Naive thymus-derived CD8-positive, alpha-beta T cell (primary cell): ENCODE data around the gene TMPRSS3. TPM values are rescaled to one million over a fixed set of nuclear protein-coding genes. Genes with fewer than 3 reads are reported as not detected.

Experiments
- ATAC-seq, 2 donors: fragments of 150-1000 bp; cut with Tn5 transposase in 1 of 2; sonication (Bioruptor Pico), chemical (Tn5 transposase) in 1 of 2; 1 replicate in 1 of 2; 2 replicates in 1 of 2; pipeline ENCODE4 v1.10.0; 2021; ENCODE audit warnings: mild to moderate bottlenecking in 2 of 2, moderate library complexity in 2 of 2
- POLR2A ChIA-PET: fragments of 350-600 bp; sonication (Branson Sonifier 250); formaldehyde crosslinking; loops from one replicate; lab custom pipeline; 2021; ENCODE audit warnings: antibody characterized with exemption; lab: Charles Lee
- DNase-seq, 10 donors: peaks; one replicate each; pipeline versions ENCODE4 v3.0.0 to v3.0.0-alpha.2; 2020 to 2022
- H3K27ac Mint-ChIP-seq, 10 donors: one replicate each; pipeline ENCODE4 v1.8.0; 2020 to 2022; ENCODE audit warnings: mild to moderate bottlenecking in 10 of 10, mixed read lengths in 10 of 10, moderate library complexity in 4 of 10, inconsistent platforms in 1 of 10
- H3K27me3 Mint-ChIP-seq, 5 donors: one replicate each; pipeline ENCODE4 v1.8.0; 2021 to 2022; ENCODE audit warnings: mixed read lengths in 5 of 5
- H3K36me3 Mint-ChIP-seq, 3 donors: one replicate each; pipeline ENCODE4 v1.8.0; 2020 to 2022; ENCODE audit warnings: mixed read lengths in 3 of 3, mild to moderate bottlenecking in 2 of 3, inconsistent platforms in 1 of 3
- H3K4me1 Mint-ChIP-seq, 4 donors: one replicate each; pipeline ENCODE4 v1.8.0; 2021 to 2022; ENCODE audit warnings: mixed read lengths in 4 of 4
- H3K4me3 Mint-ChIP-seq, 10 donors: one replicate each; pipeline ENCODE4 v1.8.0; 2020 to 2022; ENCODE audit warnings: mild to moderate bottlenecking in 10 of 10, mixed read lengths in 10 of 10, moderate library complexity in 6 of 10, inconsistent platforms in 1 of 10
- H3K9me3 Mint-ChIP-seq, 9 donors: one replicate each; pipeline ENCODE4 v1.8.0; 2020 to 2022; ENCODE audit warnings: mixed read lengths in 9 of 9, mild to moderate bottlenecking in 3 of 9, inconsistent platforms in 1 of 9, moderate library complexity in 1 of 9
- polyA plus RNA-seq, 3 donors: library from polyadenylated mRNA; unstranded; fragments of 300-500 nt; fragmentation: Illumina TruSeq; gene quantifications; one replicate each; pipeline ENCODE4 v1.2.3, GENCODE V29; 2021
- total RNA-seq, 8 experiments: library from RNA in 2 of 8; stranded (reverse) in 2 of 8; gene quantifications; one replicate each; pipeline ENCODE4 v1.2.3 and lab custom pipeline; 2021 to 2026

The TMPRSS3 gene
- total and polyA plus RNA-seq, 5 experiments from 2014 or later, result 0.89 to 2.9 (median 1.8) TPM; not detected in 1

GRCh38 chr21:42370894-42371654 is 24.8 kb downstream of the TMPRSS3 start:
- H3K27ac Mint-ChIP-seq, result peak overlapping the region in 4 of 10 donors; percentile 26 to 88 (median 52)
- no peak for ATAC-seq

GRCh38 chr21:42369821-42370220 is 26.0 kb downstream of the TMPRSS3 start:
- Mint-ChIP-seq H3K27ac (no peak overlapping the region), H3K4me1 (peaks cover 2 to 29% (median 11%) of the 10 kb centered on the region in 4 donors), H3K4me3 (no peak overlapping the region), H3K27me3 (peaks cover 0 to 2% (median 0%) of the 10 kb centered on the region in 5 donors), H3K9me3 (no peaks in the 10 kb centered on the region), H3K36me3 (no peaks in the 10 kb centered on the region)
- POLR2A ChIA-PET, result no interaction called here
- no peak for DNase-seq
- no peak for ATAC-seq

More at GRCh38 chr21:42370894-42371654, 24.8 kb downstream of the TMPRSS3 start:
- no peaks in the 10 kb centered on the region for H3K36me3 Mint-ChIP-seq
- POLR2A ChIA-PET, result no interaction called here
- H3K9me3 Mint-ChIP-seq, result no peaks in the 10 kb centered on the region
- H3K4me1 Mint-ChIP-seq, result peaks cover 3 to 35% (median 11%) of the 10 kb centered on the region in 4 donors
- no peak overlapping the region for H3K4me3 Mint-ChIP-seq
- peaks cover 0 to 4% (median 2%) of the 10 kb centered on the region in 5 donors for H3K27me3 Mint-ChIP-seq
- no peak for DNase-seq

- POLR2A ChIA-PET, result interaction anchor here (0.6 to 1.0 kb wide), 2 partner anchors 37 to 76 kb away, joined by 3 read pairs; no protein-coding TSS in a partner anchor
- ATAC-seq, result no peak
- DNase-seq, result peak in 1 of 10 donors; percentile 52
- H3K4me3 Mint-ChIP-seq, result no peak overlapping the region
- H3K4me1 Mint-ChIP-seq, result peaks cover 7 to 31% (median 14%) of the 10 kb centered on the region in 4 donors
- H3K36me3 Mint-ChIP-seq, result no peaks in the 10 kb centered on the region
- H3K9me3 Mint-ChIP-seq, result no peaks in the 10 kb centered on the region
- peak overlapping the region in 1 of 10 donors; percentile 38 for H3K27ac Mint-ChIP-seq
- H3K27me3 Mint-ChIP-seq, result no peaks in the 10 kb centered on the region
These were observed 28.3 kb downstream of the TMPRSS3 start for GRCh38 chr21:42367367-42368165.

GRCh38 chr21:42366292-42367010 is 29.4 kb downstream of the TMPRSS3 start, which contains the start of gene TFF1:
TFF1 (minus strand) TSS chr21:42366535; CDS start chr21:42366495, 40 bp downstream.
- Mint-ChIP-seq H3K9me3 (no peaks in the 10 kb centered on the region), H3K27me3 (peaks cover 0 to 1% (median 0%) of the 10 kb centered on the region in 5 donors), H3K36me3 (no peaks in the 10 kb centered on the region), H3K4me1 (peaks cover 7 to 35% (median 19%) of the 10 kb centered on the region in 4 donors), H3K27ac (peak within 1 kb of the TSS in 1 of 10 donors; percentile 38), H3K4me3 (no peak within 1 kb of the TSS)
- DNase-seq (no peak), ATAC-seq (no peak)
- POLR2A ChIA-PET, result no interaction called here

- ATAC-seq, result no peak
- no peak overlapping the region for H3K4me3 Mint-ChIP-seq
- no peak for DNase-seq
- POLR2A ChIA-PET, result no interaction called here
- H3K36me3 Mint-ChIP-seq, result no peaks in the 10 kb centered on the region
- no peaks in the 10 kb centered on the region for H3K9me3 Mint-ChIP-seq
- peak overlapping the region in 1 of 10 donors; percentile 37 for H3K27ac Mint-ChIP-seq
- H3K27me3 Mint-ChIP-seq, result peaks cover 0 to 1% (median 0%) of the 10 kb centered on the region in 5 donors
- peaks cover 7 to 28% (median 19%) of the 10 kb centered on the region in 4 donors for H3K4me1 Mint-ChIP-seq
These were observed 30.1 kb downstream of the TMPRSS3 start for GRCh38 chr21:42365770-42366169.

GRCh38 chr21:42364304-42364865 is 31.5 kb downstream of the TMPRSS3 start:
- no peak for DNase-seq
- POLR2A ChIA-PET, result interaction anchor here (1.2 kb wide), 1 partner anchor 10 kb away, joined by 8 read pairs; no protein-coding TSS in a partner anchor
- H3K4me3 Mint-ChIP-seq, result no peak overlapping the region
- no peaks in the 10 kb centered on the region for H3K9me3 Mint-ChIP-seq
- no peak for ATAC-seq
- peaks cover 7 to 27% (median 19%) of the 10 kb centered on the region in 4 donors for H3K4me1 Mint-ChIP-seq
- H3K27me3 Mint-ChIP-seq, result peaks cover 0 to 1% (median 0%) of the 10 kb centered on the region in 5 donors
- H3K36me3 Mint-ChIP-seq, result no peaks in the 10 kb centered on the region
- H3K27ac Mint-ChIP-seq, result peak overlapping the region in 5 of 10 donors; percentile 27 to 72 (median 54)

GRCh38 chr21:42363312-42363711 is 32.5 kb downstream of the TMPRSS3 start:
- peaks cover 0 to 2% (median 0%) of the 10 kb centered on the region in 9 donors for H3K9me3 Mint-ChIP-seq
- H3K27me3 Mint-ChIP-seq, result peaks cover 0 to 4% (median 0%) of the 10 kb centered on the region in 5 donors
- H3K4me3 Mint-ChIP-seq, result no peak overlapping the region
- ATAC-seq (peak in 1 of 2 donors; percentile 33), DNase-seq (no peak)
- peak overlapping the region in 4 of 10 donors; percentile 21 to 82 (median 74) for H3K27ac Mint-ChIP-seq
- H3K4me1 Mint-ChIP-seq, result peaks cover 7 to 27% (median 17%) of the 10 kb centered on the region in 4 donors
- H3K36me3 Mint-ChIP-seq, result no peaks in the 10 kb centered on the region
- POLR2A ChIA-PET, result interaction anchor here (1.1 to 1.5 kb wide), 3 partner anchors 9 to 59 kb away, joined by 3 to 8 read pairs (median 6); partner anchors contain the start of gene UBASH3A

GRCh38 chr21:42362700-42363099 is 33.2 kb downstream of the TMPRSS3 start:
- POLR2A ChIA-PET, result interaction anchor here (1.1 to 1.5 kb wide), 2 partner anchors 42 to 60 kb away, joined by 3 to 6 read pairs; partner anchors contain the start of gene UBASH3A
- H3K27ac Mint-ChIP-seq, result peak overlapping the region in 4 of 10 donors; percentile 21 to 82 (median 74)
- ATAC-seq (no peak), DNase-seq (peak in 1 of 10 donors; percentile 31)
- H3K4me3 Mint-ChIP-seq, result no peak overlapping the region
- peaks cover 0 to 4% (median 0%) of the 10 kb centered on the region in 5 donors for H3K27me3 Mint-ChIP-seq
- no peaks in the 10 kb centered on the region for H3K36me3 Mint-ChIP-seq
- H3K4me1 Mint-ChIP-seq, result peaks cover 7 to 27% (median 17%) of the 10 kb centered on the region in 4 donors
- H3K9me3 Mint-ChIP-seq, result peaks cover 0 to 2% (median 0%) of the 10 kb centered on the region in 9 donors

- POLR2A ChIA-PET, result interaction anchor here (1.5 to 1.9 kb wide), 2 partner anchors 11 to 42 kb away, joined by 4 to 6 read pairs; partner anchors contain the start of gene UBASH3A
- ATAC-seq (no peak), DNase-seq (no peak)
- peaks cover 0 to 4% (median 0%) of the 10 kb centered on the region in 9 donors for H3K9me3 Mint-ChIP-seq
- H3K27me3 Mint-ChIP-seq, result peaks cover 0 to 4% (median 0%) of the 10 kb centered on the region in 5 donors
- peaks cover 7 to 27% (median 17%) of the 10 kb centered on the region in 4 donors for H3K4me1 Mint-ChIP-seq
- peak overlapping the region in 1 of 10 donors; percentile 11 for H3K27ac Mint-ChIP-seq
- H3K4me3 Mint-ChIP-seq, result no peak overlapping the region
- no peaks in the 10 kb centered on the region for H3K36me3 Mint-ChIP-seq
These were observed 33.7 kb downstream of the TMPRSS3 start for GRCh38 chr21:42362198-42362597.

- Mint-ChIP-seq H3K4me3 (no peak overlapping the region), H3K36me3 (no peaks in the 10 kb centered on the region), H3K9me3 (peaks cover 0 to 4% (median 0%) of the 10 kb centered on the region in 9 donors), H3K27ac (no peak overlapping the region), H3K27me3 (peaks cover 0 to 4% (median 0%) of the 10 kb centered on the region in 5 donors), H3K4me1 (peaks cover 7 to 27% (median 17%) of the 10 kb centered on the region in 4 donors)
- POLR2A ChIA-PET, result interaction anchor here (0.9 to 1.9 kb wide), 2 partner anchors 12 to 90 kb away, joined by 3 to 4 read pairs; no protein-coding TSS in a partner anchor
- no peak for ATAC-seq
- no peak for DNase-seq
These were observed 34.6 kb downstream of the TMPRSS3 start for GRCh38 chr21:42361286-42361685.

- ATAC-seq (no peak), DNase-seq (peak in 3 of 10 donors; percentile 20 to 56 (median 20))
- peaks cover 7 to 27% (median 17%) of the 10 kb centered on the region in 4 donors for H3K4me1 Mint-ChIP-seq
- POLR2A ChIA-PET, result interaction anchor here (0.9 to 1.9 kb wide), 2 partner anchors 13 to 91 kb away, joined by 3 to 4 read pairs; no protein-coding TSS in a partner anchor
- no peaks in the 10 kb centered on the region for H3K36me3 Mint-ChIP-seq
- H3K27me3 Mint-ChIP-seq, result peaks cover 0 to 4% (median 0%) of the 10 kb centered on the region in 5 donors
- H3K4me3 Mint-ChIP-seq, result no peak overlapping the region
- peak overlapping the region in 1 of 10 donors; percentile 37 for H3K27ac Mint-ChIP-seq
- H3K9me3 Mint-ChIP-seq, result peaks cover 1 to 10% (median 4%) of the 10 kb centered on the region in 9 donors
These were observed 35.5 kb downstream of the TMPRSS3 start for GRCh38 chr21:42360317-42360716.
